SK-N-SH (cell line): ENCODE results near the gene MYO1E. TPM values are rescaled to one million over a fixed set of nuclear protein-coding genes. Genes with fewer than 3 reads are reported as not detected.
A peak's percentile ranks its signal among the peaks of the same experiment; 100 is the strongest.

Source experiments
- CTCF ChIA-PET: fragments of 300-600, 350-600 bp; formaldehyde crosslinking; extraction: SDS; loops from one replicate; lab custom pipeline; 2021; lab: Yijun Ruan, JAX
- POLR2A ChIA-PET: fragments of 350-600 bp; sonication (Branson Sonifier 250); formaldehyde crosslinking; extraction: SDS; loops from one replicate; lab custom pipeline; 2020; ENCODE audit warnings: antibody characterized with exemption, inconsistent platforms; lab: Yijun Ruan, JAX
- DNase-seq: peaks from one replicate; pipeline ENCODE4 v3.0.0; 2012
- H2AFZ ChIP-seq: fragments of 200-600 bp; sonication (generic); 2 replicates; pipeline ENCODE4 v1.8.1; 2016; ENCODE audit warnings: antibody characterized with exemption, mild to moderate bottlenecking, low read depth
- H3F3A ChIP-seq: fragments of 200-600 bp; sonication (generic); replicated peaks from 2 replicates; pipeline ENCODE3; 2016; ENCODE audit warnings: antibody characterized with exemption, mild to moderate bottlenecking; ENCODE audit not compliant: insufficient read depth
- H3K27ac ChIP-seq, 2 experiments: fragments of 200-500 bp in 1 of 2; fragments of 200-600 bp in 1 of 2; sonication (Bioruptor generic) in 1 of 2; sonication (generic), shearing (Covaris generic) in 1 of 2; 2 replicates each; pipeline versions ENCODE4 v1.5.1 to v1.6.1; 2014 to 2016; ENCODE audit warnings: low read depth in 2 of 2, inconsistent platforms in 1 of 2, low read length in 1 of 2, mild to moderate bottlenecking in 1 of 2, mixed read lengths in 1 of 2
- H3K27me3 ChIP-seq: fragments of 200-600 bp; sonication (generic), shearing (Covaris generic); 2 replicates; pipeline ENCODE4 v1.6.1; 2016; ENCODE audit warnings: mixed run types; ENCODE audit not compliant: insufficient read depth
- H3K36me3 ChIP-seq, 2 experiments: fragments of 200-500 bp in 1 of 2; fragments of 200-600 bp in 1 of 2; sonication (Bioruptor generic) in 1 of 2; sonication (generic) in 1 of 2; replicated peaks in 1 of 2; 2 replicates each; pipeline versions ENCODE3 to v1.5.1; 2014 to 2016; ENCODE audit warnings: low read length in 1 of 2, mild to moderate bottlenecking in 1 of 2; ENCODE audit not compliant: insufficient read depth in 2 of 2, control insufficient read depth in 1 of 2
- H3K4me1 ChIP-seq, 2 experiments: fragments of 200-500 bp in 1 of 2; fragments of 200-600 bp in 1 of 2; sonication (Bioruptor generic) in 1 of 2; sonication (generic), shearing (Covaris generic) in 1 of 2; 2 replicates each; pipeline versions ENCODE4 v1.5.1 to v1.6.1; 2014 to 2016; ENCODE audit warnings: low read depth in 1 of 2, low read length in 1 of 2, mixed run types in 1 of 2; ENCODE audit not compliant: insufficient read depth in 2 of 2, control insufficient read depth in 1 of 2
- H3K4me2 ChIP-seq: fragments of 200-600 bp; sonication (generic), shearing (Covaris generic); 2 replicates; pipeline ENCODE4 v1.6.1; 2017; ENCODE audit warnings: mixed run types
- H3K4me3 ChIP-seq, 2 experiments: fragments of 200-500 bp in 1 of 2; fragments of 200-600 bp in 1 of 2; sonication (Bioruptor generic) in 1 of 2; sonication (generic), shearing (Covaris generic) in 1 of 2; 2 replicates each; pipeline versions ENCODE4 v1.5.1 to v1.8.1; 2014 to 2016; ENCODE audit warnings: low read depth in 2 of 2, inconsistent platforms in 1 of 2, low read length in 1 of 2, mild to moderate bottlenecking in 1 of 2, mixed read lengths in 1 of 2, moderate library complexity in 1 of 2
- H3K79me2 ChIP-seq: fragments of 200-600 bp; sonication (generic); 2 replicates; pipeline ENCODE4 v1.8.1; 2017; ENCODE audit warnings: mild to moderate bottlenecking; ENCODE audit not compliant: insufficient read depth
- H3K9ac ChIP-seq: fragments of 200-600 bp; sonication (generic); 2 replicates; pipeline ENCODE4 v1.6.1; 2017; ENCODE audit warnings: mixed run types
- H3K9me2 ChIP-seq: fragments of 200-600 bp; sonication (generic); 2 replicates; pipeline ENCODE4 v1.6.1; 2017; ENCODE audit warnings: mixed run types
- H3K9me3 ChIP-seq: fragments of 200-600 bp; sonication (generic); 2 replicates; pipeline ENCODE4 v1.6.1; 2017; ENCODE audit warnings: mixed run types, mild to moderate bottlenecking, moderate library complexity
- H4K20me1 ChIP-seq: fragments of 200-600 bp; sonication (generic); 2 replicates; pipeline ENCODE4 v1.6.1; 2017; ENCODE audit warnings: mild to moderate bottlenecking, mixed run types; ENCODE audit not compliant: insufficient read depth
- CHD2 ChIP-seq: fragments of 150-350 bp; IDR thresholded peaks from 2 replicates; pipeline ENCODE4 v1.6.1; 2018; ENCODE audit warnings: low read length; ENCODE audit not compliant: partially characterized antibody
- ELF1 ChIP-seq: IDR thresholded peaks from 2 replicates; pipeline ENCODE4 v1.4.0; 2012
- EZH2phosphoT487 ChIP-seq: fragments of 200-600 bp; sonication (generic); IDR thresholded peaks from 2 replicates; pipeline ENCODE4 v1.6.1; 2017; ENCODE audit warnings: low read depth, mixed run types, mild to moderate bottlenecking, antibody characterized with exemption, moderate library complexity, borderline replicate concordance
- FOXM1 ChIP-seq: IDR thresholded peaks from 2 replicates; pipeline ENCODE4 v1.4.0; 2012; ENCODE audit warnings: low read depth, mild to moderate bottlenecking
- MXI1 ChIP-seq: IDR thresholded peaks from 2 replicates; pipeline ENCODE4 v1.6.1; 2012; ENCODE audit warnings: mild to moderate bottlenecking, low read depth, low read length, improper control_type of control experiment
- NRF1 ChIP-seq: IDR thresholded peaks from 2 replicates; pipeline ENCODE4 v1.6.1; 2012; ENCODE audit warnings: low read depth, mild to moderate bottlenecking, low read length
- RAD21 ChIP-seq: IDR thresholded peaks from 2 replicates; pipeline ENCODE4 v1.6.1; 2012; ENCODE audit warnings: mild to moderate bottlenecking, low read length
- RXRA ChIP-seq: IDR thresholded peaks from 2 replicates; pipeline ENCODE4 v1.4.0; 2012; ENCODE audit warnings: low read depth, mild to moderate bottlenecking, borderline replicate concordance
- YY1 ChIP-seq: IDR thresholded peaks from 2 replicates; pipeline ENCODE4 v1.4.0; 2012; ENCODE audit warnings: low read depth, mild to moderate bottlenecking
- WGBS: methylation state at CpG from one replicate; pipeline ENCODE4 v1.1.6; 2017; ENCODE audit warnings: low lambda C conversion rate; 5-methylcytosine and 5-hydroxymethylcytosine counted together
- polyA plus RNA-seq, 3 experiments: library from polyadenylated mRNA; depleted of rRNA; stranded (reverse); fragments of >200 nt; gene quantifications; 2 replicates each; pipeline ENCODE4 v1.2.3, GENCODE V29; 2012
- TF ChIP-seq, protein P1 (sequence below): IDR thresholded peaks from 2 replicates; pipeline ENCODE4 v1.4.0; 2012; ENCODE audit warnings: low read depth, borderline replicate concordance
- TF ChIP-seq, protein P2 (sequence below): IDR thresholded peaks from 2 replicates; pipeline ENCODE4 v1.4.0; 2012; ENCODE audit warnings: low read depth, borderline replicate concordance
- TF ChIP-seq, protein P3 (sequence below): fragments of 150-350 bp; IDR thresholded peaks from 2 replicates; pipeline ENCODE4 v1.6.1; 2016; ENCODE audit warnings: mild to moderate bottlenecking, low read depth, low read length
- TF ChIP-seq, protein P4 (sequence below): IDR thresholded peaks from 2 replicates; pipeline ENCODE4 v1.6.1; 2012; ENCODE audit warnings: mild to moderate bottlenecking, low read depth, low read length, moderate library complexity
- TF ChIP-seq, protein P5 (sequence below): IDR thresholded peaks from 2 replicates; pipeline ENCODE4 v1.4.0; 2012; ENCODE audit warnings: low read depth
- TF ChIP-seq, protein P6 (sequence below): fragments of 150-350 bp; IDR thresholded peaks from 2 replicates; pipeline ENCODE4 v1.6.1; 2017; ENCODE audit warnings: antibody characterized with exemption, low read length, low read depth, borderline replicate concordance

Gene MYO1E
- polyA plus RNA-seq, 1 of the 3 experiments (the other 2 are of a cell fraction), result 9.7 TPM

DNA sequence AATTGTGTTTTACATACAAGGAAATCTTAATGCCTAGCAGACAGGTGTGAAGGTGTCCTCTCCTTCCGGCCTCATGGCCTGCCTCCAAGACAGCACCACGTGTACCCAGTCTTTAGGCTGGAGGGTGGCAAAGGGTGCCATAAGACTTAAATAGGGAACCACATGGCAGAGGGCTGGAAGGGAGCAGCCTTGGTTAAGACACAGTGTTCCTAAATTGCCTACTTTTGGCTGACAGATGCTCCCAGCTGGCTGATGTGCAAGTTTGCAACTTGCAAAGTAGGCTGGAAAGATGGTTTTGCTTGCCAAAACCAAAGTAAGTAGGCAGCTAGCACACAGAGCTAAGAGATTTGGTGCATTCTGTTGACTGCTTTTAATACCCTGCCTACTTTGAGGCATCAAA is 222.5 kb downstream of the MYO1E start:
- Histone ChIP-seq H3K36me3 (peaks cover 3 to 12% of the 10 kb centered on the region in 2 experiments), H3K4me3 (no peak overlapping the region), H3K9ac (no peak overlapping the region), H3K9me2 (no peaks in the 10 kb centered on the region), H2AFZ (no peak overlapping the region), H4K20me1 (no peaks in the 10 kb centered on the region), H3K9me3 (no peaks in the 10 kb centered on the region), H3K27ac (no peak overlapping the region), H3K27me3 (no peaks in the 10 kb centered on the region), H3F3A (no peaks in the 10 kb centered on the region), H3K79me2 (no peaks in the 10 kb centered on the region), H3K4me2 (no peak overlapping the region), H3K4me1 (no peaks in the 10 kb centered on the region)
- 95% methylated on average over 2 of the region's 2 CpGs for WGBS
- TF ChIP-seq RXRA (no peak), YY1 (no peak), MXI1 (no peak), RAD21 (no peak)
- TF ChIP-seq, protein P1, sequence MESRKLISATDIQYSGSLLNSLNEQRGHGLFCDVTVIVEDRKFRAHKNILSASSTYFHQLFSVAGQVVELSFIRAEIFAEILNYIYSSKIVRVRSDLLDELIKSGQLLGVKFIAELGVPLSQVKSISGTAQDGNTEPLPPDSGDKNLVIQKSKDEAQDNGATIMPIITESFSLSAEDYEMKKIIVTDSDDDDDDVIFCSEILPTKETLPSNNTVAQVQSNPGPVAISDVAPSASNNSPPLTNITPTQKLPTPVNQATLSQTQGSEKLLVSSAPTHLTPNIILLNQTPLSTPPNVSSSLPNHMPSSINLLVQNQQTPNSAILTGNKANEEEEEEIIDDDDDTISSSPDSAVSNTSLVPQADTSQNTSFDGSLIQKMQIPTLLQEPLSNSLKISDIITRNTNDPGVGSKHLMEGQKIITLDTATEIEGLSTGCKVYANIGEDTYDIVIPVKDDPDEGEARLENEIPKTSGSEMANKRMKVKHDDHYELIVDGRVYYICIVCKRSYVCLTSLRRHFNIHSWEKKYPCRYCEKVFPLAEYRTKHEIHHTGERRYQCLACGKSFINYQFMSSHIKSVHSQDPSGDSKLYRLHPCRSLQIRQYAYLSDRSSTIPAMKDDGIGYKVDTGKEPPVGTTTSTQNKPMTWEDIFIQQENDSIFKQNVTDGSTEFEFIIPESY, result no peak
- CTCF ChIA-PET, result interaction anchor here (1.3 to 1.8 kb wide), 2 partner anchors 12 to 343 kb away, joined by 4 to 6 read pairs; no protein-coding TSS in a partner anchor
- DNase-seq, result no peak
- POLR2A ChIA-PET, result interaction anchor here (0.6 kb wide), 1 partner anchor 494 kb away, joined by 3 read pairs; no protein-coding TSS in a partner anchor

DNA sequence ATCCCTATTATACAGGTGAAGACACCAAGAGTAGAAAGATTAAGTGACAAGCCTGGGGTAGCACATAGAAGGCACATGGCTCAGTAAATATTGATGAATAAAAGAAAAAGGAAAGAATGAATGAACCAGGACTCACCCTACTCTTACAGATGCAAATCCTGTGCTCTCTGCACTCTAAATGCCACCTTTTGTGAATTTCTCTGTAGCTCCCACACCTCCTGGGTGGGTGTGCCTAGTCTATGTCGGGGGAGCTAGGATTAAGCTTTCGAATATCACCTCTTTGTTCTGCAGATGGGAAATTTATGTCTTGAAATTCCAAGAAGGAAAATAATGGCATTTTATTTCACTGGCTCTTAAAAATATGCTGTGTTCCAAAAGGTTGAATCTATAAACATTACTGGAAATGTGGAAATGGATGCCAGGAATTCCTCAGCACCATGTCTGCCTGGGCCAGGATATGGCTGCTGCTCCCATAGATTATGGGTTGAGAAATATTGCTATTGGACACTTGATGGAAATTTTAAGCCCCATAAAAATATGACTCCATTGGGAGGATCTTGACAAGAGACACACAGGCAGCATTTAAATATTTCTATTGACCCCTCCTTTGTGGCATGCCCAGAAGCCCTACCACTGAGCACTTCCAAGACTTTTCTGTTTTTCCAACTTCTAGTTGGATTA is 224.4 kb downstream of the MYO1E start:
- H3K4me3 ChIP-seq, result no peak overlapping the region
- no peak overlapping the region for H3K4me2 ChIP-seq
- ChIA-PET POLR2A (no interaction called here), CTCF (interaction anchor here (1.1 to 2.9 kb wide), 2 partner anchors 10 to 22 kb away, joined by 3 to 9 read pairs; no protein-coding TSS in a partner anchor)
- H3F3A ChIP-seq, result no peaks in the 10 kb centered on the region
- peaks cover 3 to 10% of the 10 kb centered on the region in 2 experiments for H3K36me3 ChIP-seq
- no peak overlapping the region for H3K9ac ChIP-seq
- no peaks in the 10 kb centered on the region for H4K20me1 ChIP-seq
- H3K9me2 ChIP-seq, result no peaks in the 10 kb centered on the region
- H3K27ac ChIP-seq, result peak overlapping the region in 1 of 2 experiments; percentile 39; a peak in 1 of 4 replicates
- no peak for TF ChIP-seq CHD2
- TF ChIP-seq ELF1, result no peak
- TF ChIP-seq, protein P2, sequence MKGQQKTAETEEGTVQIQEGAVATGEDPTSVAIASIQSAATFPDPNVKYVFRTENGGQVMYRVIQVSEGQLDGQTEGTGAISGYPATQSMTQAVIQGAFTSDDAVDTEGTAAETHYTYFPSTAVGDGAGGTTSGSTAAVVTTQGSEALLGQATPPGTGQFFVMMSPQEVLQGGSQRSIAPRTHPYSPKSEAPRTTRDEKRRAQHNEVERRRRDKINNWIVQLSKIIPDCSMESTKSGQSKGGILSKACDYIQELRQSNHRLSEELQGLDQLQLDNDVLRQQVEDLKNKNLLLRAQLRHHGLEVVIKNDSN, result no peak
- TF ChIP-seq, protein P3, sequence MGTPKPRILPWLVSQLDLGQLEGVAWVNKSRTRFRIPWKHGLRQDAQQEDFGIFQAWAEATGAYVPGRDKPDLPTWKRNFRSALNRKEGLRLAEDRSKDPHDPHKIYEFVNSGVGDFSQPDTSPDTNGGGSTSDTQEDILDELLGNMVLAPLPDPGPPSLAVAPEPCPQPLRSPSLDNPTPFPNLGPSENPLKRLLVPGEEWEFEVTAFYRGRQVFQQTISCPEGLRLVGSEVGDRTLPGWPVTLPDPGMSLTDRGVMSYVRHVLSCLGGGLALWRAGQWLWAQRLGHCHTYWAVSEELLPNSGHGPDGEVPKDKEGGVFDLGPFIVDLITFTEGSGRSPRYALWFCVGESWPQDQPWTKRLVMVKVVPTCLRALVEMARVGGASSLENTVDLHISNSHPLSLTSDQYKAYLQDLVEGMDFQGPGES, result no peak
- TF ChIP-seq, protein P4, sequence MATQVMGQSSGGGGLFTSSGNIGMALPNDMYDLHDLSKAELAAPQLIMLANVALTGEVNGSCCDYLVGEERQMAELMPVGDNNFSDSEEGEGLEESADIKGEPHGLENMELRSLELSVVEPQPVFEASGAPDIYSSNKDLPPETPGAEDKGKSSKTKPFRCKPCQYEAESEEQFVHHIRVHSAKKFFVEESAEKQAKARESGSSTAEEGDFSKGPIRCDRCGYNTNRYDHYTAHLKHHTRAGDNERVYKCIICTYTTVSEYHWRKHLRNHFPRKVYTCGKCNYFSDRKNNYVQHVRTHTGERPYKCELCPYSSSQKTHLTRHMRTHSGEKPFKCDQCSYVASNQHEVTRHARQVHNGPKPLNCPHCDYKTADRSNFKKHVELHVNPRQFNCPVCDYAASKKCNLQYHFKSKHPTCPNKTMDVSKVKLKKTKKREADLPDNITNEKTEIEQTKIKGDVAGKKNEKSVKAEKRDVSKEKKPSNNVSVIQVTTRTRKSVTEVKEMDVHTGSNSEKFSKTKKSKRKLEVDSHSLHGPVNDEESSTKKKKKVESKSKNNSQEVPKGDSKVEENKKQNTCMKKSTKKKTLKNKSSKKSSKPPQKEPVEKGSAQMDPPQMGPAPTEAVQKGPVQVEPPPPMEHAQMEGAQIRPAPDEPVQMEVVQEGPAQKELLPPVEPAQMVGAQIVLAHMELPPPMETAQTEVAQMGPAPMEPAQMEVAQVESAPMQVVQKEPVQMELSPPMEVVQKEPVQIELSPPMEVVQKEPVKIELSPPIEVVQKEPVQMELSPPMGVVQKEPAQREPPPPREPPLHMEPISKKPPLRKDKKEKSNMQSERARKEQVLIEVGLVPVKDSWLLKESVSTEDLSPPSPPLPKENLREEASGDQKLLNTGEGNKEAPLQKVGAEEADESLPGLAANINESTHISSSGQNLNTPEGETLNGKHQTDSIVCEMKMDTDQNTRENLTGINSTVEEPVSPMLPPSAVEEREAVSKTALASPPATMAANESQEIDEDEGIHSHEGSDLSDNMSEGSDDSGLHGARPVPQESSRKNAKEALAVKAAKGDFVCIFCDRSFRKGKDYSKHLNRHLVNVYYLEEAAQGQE, result no peak
- TF ChIP-seq, protein P5, sequence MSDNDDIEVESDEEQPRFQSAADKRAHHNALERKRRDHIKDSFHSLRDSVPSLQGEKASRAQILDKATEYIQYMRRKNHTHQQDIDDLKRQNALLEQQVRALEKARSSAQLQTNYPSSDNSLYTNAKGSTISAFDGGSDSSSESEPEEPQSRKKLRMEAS, result no peak
- no peak for TF ChIP-seq FOXM1
- TF ChIP-seq EZH2phosphoT487, result no peak
- TF ChIP-seq, protein P6, sequence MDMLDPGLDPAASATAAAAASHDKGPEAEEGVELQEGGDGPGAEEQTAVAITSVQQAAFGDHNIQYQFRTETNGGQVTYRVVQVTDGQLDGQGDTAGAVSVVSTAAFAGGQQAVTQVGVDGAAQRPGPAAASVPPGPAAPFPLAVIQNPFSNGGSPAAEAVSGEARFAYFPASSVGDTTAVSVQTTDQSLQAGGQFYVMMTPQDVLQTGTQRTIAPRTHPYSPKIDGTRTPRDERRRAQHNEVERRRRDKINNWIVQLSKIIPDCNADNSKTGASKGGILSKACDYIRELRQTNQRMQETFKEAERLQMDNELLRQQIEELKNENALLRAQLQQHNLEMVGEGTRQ, result no peak
- TF ChIP-seq NRF1, result no peak
- no peaks in the 10 kb centered on the region for H3K4me1 ChIP-seq
- no peak overlapping the region for H2AFZ ChIP-seq
- no peaks in the 10 kb centered on the region for H3K79me2 ChIP-seq
- no peaks in the 10 kb centered on the region for H3K9me3 ChIP-seq
- H3K27me3 ChIP-seq, result no peaks in the 10 kb centered on the region
- no peak for DNase-seq
- WGBS, result 100% methylated on average over 2 of the region's 2 CpGs
